ENCODE measurements around the gene ENO2.

ENO2 gene

DNA sequence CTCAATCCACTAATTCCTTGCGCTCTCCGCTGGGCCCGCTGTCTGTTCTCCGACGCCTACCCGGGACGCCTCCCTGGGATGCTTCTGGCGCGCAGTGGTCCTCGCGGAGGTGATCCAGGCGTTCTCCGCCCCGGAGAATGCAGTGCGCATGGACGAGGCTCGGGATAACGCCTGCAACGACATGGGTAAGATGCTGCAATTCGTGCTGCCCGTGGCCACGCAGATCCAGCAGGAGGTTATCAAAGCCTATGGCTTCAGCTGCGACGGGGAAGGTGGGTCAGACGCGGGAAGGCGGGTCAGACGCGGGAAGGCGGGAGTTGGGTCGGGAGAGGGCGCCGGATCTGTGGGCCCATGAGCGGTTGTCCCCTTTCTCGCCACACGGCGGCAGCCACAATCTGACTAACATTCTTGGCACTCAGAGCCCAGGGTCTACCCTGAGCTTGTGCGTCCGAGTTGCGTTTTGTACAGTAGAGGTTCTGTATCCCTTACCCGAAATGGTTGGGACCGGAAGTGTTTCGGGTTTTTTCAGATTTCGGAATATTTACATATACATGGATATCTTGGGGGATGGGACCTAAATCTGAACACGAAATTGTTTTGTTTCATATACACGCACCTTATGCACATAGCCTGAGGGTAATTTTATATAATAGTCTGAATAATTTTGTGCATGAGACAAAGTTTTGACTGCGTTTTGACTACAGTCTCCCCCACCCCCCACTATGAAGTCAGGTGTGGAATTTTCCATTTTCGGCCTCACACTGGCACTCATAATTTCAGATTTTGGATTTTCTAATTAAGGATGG is 30.2 kb downstream of the ENO2 start:
- Histone ChIP-seq H3K4me1 (peaks cover 0 to 46% (median 33%) of the 10 kb centered on the region in 4 donors), H3K36me3 (peaks cover 10 to 45% (median 29%) of the 10 kb centered on the region in 3 donors), H3K4me3 (peak overlapping the region; percentile 74), H3K27me3 (no peaks in the 10 kb centered on the region), H3K9me3 (no peaks in the 10 kb centered on the region), H3K27ac (peak overlapping the region; percentile 94 to 98)
- TF ChIP-seq, protein P1, sequence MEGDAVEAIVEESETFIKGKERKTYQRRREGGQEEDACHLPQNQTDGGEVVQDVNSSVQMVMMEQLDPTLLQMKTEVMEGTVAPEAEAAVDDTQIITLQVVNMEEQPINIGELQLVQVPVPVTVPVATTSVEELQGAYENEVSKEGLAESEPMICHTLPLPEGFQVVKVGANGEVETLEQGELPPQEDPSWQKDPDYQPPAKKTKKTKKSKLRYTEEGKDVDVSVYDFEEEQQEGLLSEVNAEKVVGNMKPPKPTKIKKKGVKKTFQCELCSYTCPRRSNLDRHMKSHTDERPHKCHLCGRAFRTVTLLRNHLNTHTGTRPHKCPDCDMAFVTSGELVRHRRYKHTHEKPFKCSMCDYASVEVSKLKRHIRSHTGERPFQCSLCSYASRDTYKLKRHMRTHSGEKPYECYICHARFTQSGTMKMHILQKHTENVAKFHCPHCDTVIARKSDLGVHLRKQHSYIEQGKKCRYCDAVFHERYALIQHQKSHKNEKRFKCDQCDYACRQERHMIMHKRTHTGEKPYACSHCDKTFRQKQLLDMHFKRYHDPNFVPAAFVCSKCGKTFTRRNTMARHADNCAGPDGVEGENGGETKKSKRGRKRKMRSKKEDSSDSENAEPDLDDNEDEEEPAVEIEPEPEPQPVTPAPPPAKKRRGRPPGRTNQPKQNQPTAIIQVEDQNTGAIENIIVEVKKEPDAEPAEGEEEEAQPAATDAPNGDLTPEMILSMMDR (IDR thresholded peaks at IDR 0.05): peak; percentile 77 to 96
- intact Hi-C loops (cut with DNase I; ENCODE audit: low total_unique reads): loop anchor here (5.0 to 10.0 kb wide), 2 partner anchors 77 to 170 kb away; partner anchors contain the start of gene TPI1
- peak; percentile 95 to 96 for DNase-seq

DNA sequence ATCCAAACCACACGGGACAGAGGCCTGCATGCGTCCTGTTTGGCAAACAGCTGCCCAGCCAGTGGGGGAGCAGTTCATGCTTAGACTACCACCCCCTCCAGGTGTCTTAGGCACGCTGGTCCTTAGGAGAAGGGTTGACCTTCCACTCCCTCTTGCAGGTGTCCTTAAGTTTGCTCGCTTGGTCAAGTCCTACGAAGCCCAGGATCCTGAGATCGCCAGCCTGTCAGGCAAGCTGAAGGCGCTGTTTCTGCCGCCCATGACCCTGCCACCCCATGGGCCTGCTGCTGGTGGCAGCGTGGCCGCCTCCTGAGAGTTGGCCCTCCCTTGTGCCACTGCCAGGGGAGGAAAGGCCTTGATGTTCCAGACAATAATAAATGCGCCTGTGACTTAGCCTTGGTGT is 31.2 kb downstream of the ENO2 start:
- DNase-seq: no peak
- H3K36me3 ChIP-seq: peaks cover 10 to 35% (median 26%) of the 10 kb centered on the region in 3 donors
- peak overlapping the region in 1 of 2 donors; percentile 9 for H3K27ac ChIP-seq
- TF ChIP-seq, protein P1 (IDR thresholded peaks at IDR 0.05): no peak
- intact Hi-C loops (cut with DNase I; ENCODE audit: low total_unique reads): loop anchor here (10.0 kb wide), 1 partner anchor 169 kb away; no protein-coding TSS in a partner anchor
- H3K4me1 ChIP-seq: peaks cover 0 to 41% (median 31%) of the 10 kb centered on the region in 4 donors
- H3K27me3 ChIP-seq: no peaks in the 10 kb centered on the region
- no peaks in the 10 kb centered on the region for H3K9me3 ChIP-seq
- no peak overlapping the region for H3K4me3 ChIP-seq

DNA sequence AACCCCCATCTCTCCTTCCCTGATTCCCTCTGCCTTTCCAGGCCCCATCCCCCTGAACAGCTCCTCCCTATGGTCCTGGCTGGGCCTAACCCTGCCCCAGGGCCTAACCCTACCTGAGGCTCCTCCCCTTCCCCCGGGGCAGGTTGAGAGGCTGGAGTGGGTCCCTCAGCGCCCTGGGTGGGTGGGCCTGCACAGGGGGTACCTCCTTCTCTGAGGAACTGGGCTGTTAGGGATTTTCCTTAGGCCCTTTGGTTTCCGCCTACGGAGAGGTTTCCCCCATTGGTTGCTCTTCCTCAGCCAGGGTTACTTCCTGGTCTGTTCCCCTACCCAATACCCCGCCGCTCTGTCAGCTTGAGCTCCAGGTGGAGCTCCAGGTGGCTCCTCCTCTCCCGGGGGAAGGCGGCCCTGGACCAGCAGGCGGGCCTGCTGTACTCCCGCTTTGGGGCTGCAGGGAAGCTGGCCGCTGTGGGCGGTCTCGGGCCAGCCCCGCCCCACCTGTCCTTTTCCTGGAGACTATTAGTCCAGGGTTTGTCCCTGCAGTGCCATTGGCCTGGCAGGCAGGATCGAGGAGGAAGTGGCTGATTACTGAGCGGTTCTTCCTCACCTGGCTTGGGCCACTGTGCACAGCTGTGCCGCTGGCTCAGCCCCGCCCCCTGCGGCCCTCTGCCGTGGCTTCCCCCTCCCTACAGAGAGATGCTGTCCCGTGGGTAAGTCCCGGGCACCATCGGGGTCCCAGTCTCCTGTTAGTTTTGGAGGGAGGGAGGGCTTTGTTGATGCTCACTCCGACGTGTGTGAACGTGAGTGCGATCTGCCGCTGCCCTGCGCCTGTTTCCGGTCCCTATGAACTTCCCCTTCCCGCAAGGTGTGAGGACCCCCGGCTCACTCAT is 31.9 kb downstream of the ENO2 start:
- intact Hi-C loops (cut with DNase I; ENCODE audit: low total_unique reads): loop anchor here (10.0 kb wide), 1 partner anchor 169 kb away; no protein-coding TSS in a partner anchor
- Histone ChIP-seq H3K27me3 (no peaks in the 10 kb centered on the region), H3K36me3 (peaks cover 6 to 29% (median 20%) of the 10 kb centered on the region in 3 donors), H3K4me3 (peak overlapping the region in 1 of 2 donors; percentile 2), H3K9me3 (no peaks in the 10 kb centered on the region), H3K27ac (peak overlapping the region in 1 of 2 donors; percentile 9), H3K4me1 (peaks cover 0 to 37% (median 30%) of the 10 kb centered on the region in 4 donors)
- no peak for DNase-seq
- TF ChIP-seq, protein P1 (IDR thresholded peaks at IDR 0.05): no peak

DNA sequence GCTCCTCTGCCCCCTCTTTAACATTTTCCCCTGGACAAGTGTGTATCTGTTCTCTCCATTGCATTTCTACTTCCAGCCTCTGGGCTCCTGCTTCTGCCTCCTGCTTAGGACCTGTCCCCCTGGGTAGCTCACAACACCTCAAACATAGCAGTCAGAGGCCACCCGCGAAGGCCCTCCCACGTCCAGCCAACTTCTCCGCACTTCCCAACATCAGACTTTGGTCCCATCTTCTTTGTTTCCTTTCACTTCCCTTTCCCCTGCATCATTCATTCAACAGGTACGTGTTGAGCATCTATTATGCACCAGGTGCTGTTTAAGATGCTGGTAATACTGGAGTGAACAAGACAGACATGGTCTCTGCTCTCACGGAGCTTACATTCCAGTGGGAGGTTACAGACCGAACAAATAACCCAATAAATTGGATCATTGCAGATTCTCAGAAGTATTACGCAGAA is 32.6 kb downstream of the ENO2 start:
- H3K27ac ChIP-seq: no peak overlapping the region
- no peak for DNase-seq
- H3K4me1 ChIP-seq: peaks cover 0 to 31% (median 29%) of the 10 kb centered on the region in 4 donors
- intact Hi-C loops (cut with DNase I; ENCODE audit: low total_unique reads): loop anchor here (10.0 kb wide), 1 partner anchor 168 kb away; no protein-coding TSS in a partner anchor
- H3K9me3 ChIP-seq: no peaks in the 10 kb centered on the region
- TF ChIP-seq, protein P1 (IDR thresholded peaks at IDR 0.05): no peak
- no peak overlapping the region for H3K4me3 ChIP-seq
- H3K27me3 ChIP-seq: no peaks in the 10 kb centered on the region
- H3K36me3 ChIP-seq: peaks cover 0 to 22% (median 14%) of the 10 kb centered on the region in 3 donors

DNA sequence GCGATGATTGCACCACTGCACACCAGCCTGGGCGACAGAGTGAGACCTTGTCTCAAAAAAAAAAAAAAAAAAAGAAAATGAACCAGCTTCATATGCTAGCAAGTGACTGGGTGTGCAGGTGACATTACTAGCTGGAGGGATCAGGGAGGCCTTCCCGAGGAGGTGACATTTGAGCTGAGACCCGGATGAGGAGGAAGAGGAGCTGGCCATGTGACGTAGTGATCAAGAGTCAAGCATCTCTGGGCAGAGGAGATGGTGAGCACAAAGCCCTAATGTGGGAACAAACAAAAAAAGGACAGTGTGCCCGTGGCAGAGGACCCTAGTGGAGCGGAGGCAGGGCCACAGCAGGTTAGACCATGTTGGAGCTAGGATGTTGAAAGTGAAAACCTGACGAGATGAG is 33.2 kb downstream of the ENO2 start:
- DNase-seq: no peak
- no peaks in the 10 kb centered on the region for H3K9me3 ChIP-seq
- TF ChIP-seq, protein P1 (IDR thresholded peaks at IDR 0.05): no peak
- intact Hi-C loops (cut with DNase I; ENCODE audit: low total_unique reads): loop anchor here (10.0 kb wide), 1 partner anchor 167 kb away; no protein-coding TSS in a partner anchor
- H3K4me3 ChIP-seq: no peak overlapping the region
- H3K27ac ChIP-seq: no peak overlapping the region
- H3K36me3 ChIP-seq: peaks cover 0 to 21% (median 14%) of the 10 kb centered on the region in 3 donors
- peaks cover 0 to 28% (median 25%) of the 10 kb centered on the region in 4 donors for H3K4me1 ChIP-seq
- no peaks in the 10 kb centered on the region for H3K27me3 ChIP-seq

Data from tibial artery (tissue), 4 donors.